NCI-H2029 treated with DMSO at 0.1 percent for 48 hours (cell line): Measurements from ENCODE around the gene SMARCA2.
"Not testable (repeated sequence)": the region's sequence is repeated elsewhere in the genome, so short reads cannot be mapped to it uniquely, and the experiment has no call there.

Experiments used
- DNase-seq: peaks from one replicate; lab custom pipeline; 2025; lab: John Stamatoyannopoulos, UW

SMARCA2 gene

DNA sequence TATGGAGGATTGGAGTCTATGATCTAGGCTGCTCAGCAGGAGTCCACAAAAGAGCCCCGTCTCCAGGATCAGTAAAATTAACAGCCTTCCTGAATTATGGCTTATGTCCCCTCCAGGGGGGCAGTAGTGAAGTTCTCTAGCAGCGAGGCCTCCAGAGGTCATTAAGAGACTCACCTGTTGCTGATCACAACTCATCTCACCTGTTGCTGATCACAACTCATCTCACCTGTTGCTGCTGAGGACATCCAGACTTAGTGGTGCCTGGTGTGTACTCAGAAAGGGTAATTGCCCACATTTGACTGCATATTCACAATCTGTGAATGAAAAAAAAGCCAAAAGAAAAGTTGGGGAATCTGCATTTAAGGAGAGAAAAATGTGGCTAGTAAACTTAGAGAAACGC is 129.5 kb downstream of the SMARCA2 start:
- DNase-seq, result no peak

- no peak for DNase-seq
These were observed 130.6 kb downstream of the SMARCA2 start for GRCh38 chr9:2145746-2146145.

DNA sequence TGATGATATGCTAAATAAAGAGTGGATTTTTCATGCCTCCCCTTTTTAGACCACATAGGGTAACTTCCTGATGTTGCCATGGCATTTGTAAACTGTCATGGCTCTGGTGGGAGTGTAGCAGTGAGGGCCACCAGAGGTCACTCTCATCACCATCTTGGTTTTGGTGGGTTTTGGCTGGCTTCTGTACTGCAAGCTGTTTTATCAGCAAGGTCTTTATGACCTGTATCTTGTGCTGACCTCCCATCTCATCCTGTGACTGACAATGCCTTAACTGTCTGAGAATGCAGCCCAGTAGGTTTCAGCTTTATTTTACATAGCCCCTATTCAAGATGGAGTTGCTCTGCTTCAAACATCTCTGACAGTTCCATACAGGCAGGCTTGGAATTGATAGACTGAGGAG is 131.6 kb downstream of the SMARCA2 start:
- not testable (repeated sequence) for DNase-seq

GRCh38 chr9:2150338-2150737 is 135.2 kb downstream of the SMARCA2 start:
- no peak for DNase-seq

DNA sequence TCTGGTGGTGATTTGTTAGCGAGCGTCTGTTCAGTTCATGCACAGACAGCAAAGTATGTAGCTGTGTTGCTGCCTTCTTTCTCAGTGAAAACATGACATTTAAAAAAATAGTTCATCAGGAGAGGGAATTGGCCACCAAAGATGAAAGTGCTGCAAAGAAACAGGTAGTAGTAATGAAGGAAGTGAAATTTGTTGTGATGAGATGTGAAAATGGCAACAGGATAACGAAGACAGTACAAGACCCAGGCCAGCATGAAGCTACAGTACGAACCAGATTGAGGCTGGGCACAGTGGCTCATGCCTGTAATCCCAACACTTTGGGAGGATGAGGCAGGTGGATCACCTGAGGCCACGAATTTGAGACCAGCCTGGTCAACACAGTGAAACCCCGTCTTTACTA is 136.0 kb downstream of the SMARCA2 start:
- DNase-seq, result no peak

- no peak for DNase-seq
These were observed 138.0 kb downstream of the SMARCA2 start for GRCh38 chr9:2152966-2153629.

DNA sequence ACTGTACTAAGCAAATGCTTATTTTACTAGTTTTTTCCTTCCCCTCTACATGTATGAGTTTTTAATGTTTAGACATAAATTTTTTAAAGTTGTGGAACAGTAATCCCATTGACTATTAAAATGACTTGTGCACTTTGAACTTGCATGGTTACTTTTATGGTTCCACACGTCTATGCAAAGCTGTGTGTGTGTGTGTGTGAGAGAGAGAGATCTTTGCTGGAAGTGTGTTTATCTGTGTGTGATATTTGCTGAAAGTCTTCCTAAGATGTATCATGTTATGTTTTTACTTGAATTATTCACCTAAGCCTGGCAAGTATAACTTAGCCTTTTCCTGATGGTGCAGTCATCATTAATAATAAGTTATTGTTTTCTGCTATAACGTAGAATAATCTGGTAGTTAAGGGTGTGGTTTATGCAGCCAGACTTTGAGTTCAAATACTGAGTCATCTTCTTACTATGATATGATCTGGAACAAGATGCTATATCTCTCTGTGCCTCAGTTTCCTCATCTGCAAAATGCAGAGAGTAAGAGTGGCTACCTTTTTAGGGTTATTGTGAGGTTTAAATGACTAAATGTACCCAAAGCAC is 138.6 kb downstream of the SMARCA2 start:
- DNase-seq, result no peak

GRCh38 chr9:2154731-2155130 is 139.6 kb downstream of the SMARCA2 start:
- DNase-seq, result no peak

DNA sequence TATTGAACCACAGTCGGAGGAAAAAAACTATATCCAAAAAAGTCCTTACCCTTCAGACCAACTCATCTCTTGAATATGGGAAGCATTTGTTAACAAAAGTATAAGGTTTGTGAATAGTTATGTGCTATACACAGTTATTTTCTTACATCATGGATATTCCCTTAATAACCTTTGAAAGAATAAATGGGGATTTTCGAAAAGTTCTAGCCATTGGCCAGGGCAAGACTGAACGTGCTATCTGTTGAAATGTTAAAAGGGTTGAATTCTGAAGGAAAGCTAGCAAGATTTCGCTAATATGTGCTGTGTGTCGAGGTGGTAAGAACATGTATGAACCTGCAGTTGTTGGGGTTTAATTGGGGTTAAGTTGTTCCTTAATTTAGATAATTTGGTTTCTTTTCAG is 140.8 kb downstream of the SMARCA2 start:
- no peak for DNase-seq

GRCh38 chr9:2157277-2158110 is 142.3 kb downstream of the SMARCA2 start:
- DNase-seq, result no peak

DNA sequence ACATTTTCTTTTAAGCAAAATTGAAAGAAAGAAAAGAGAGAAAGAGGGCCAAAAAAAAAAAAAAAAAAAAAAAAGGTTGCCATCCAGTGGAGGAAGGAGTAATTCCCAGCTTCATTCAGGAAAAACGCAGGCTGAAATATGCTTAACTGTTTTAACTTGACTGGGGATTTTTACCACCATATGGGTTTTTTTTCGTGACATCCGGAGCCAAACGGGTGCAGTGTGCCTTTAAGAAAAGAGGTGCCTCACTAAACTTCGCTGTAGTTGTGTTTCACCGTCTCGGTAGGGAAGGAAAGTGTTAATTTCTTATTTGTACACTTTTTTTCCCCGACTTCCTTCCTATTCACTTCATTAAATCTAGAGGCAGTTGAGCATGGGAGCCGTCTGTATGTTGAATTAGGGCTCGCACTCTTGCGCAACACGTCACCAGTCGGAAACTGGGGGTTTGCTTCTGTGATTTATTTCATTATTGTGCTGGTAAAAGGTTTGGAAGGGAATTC is 143.0 kb downstream of the SMARCA2 start:
- no peak for DNase-seq

GRCh38 chr9:2158766-2159430 is 143.8 kb downstream of the SMARCA2 start:
- DNase-seq, result no peak

DNA sequence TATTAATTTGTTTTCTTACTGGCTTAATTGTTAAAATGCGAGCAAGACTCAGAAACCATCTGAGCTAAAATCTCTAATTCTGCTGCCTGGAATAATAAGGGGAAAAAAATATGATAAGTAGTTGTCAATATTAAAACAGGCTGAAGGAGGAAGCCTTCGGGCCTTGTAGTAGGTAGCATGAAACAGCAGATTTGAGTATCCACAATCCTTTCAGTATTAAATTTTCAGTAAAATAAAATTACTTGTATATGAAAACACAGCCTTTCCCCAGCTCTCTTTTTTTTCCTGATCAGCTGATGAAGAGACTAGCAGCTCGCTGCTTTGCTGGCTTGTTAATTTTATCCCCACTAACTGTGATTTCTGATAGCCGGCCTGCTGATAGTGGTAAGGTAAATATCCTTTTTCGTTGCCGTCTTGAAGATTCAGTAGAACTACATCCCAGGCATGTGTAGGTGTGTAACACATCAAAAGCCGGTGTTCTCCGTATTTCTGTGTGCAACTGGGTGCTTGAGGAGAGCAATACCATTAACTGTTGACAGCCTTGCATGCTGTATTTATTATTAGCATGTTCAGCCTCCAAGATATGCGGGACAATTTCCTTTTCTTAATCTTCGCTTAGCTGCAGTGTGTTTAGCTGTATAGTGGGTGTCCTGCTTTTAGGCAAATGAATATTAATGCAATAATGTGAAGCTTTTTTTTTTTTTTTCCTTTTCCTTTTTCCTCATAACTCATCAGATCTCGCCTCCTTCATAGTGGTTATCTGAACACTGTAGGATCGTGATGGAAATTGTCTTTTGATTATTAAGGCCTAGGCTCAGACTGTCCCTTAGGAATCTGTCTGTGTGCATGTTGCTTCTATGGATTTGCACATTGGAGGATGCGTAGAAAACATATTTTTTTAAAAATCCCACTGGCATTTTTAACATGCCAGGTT is 144.6 kb downstream of the SMARCA2 start:
- no peak for DNase-seq

DNA sequence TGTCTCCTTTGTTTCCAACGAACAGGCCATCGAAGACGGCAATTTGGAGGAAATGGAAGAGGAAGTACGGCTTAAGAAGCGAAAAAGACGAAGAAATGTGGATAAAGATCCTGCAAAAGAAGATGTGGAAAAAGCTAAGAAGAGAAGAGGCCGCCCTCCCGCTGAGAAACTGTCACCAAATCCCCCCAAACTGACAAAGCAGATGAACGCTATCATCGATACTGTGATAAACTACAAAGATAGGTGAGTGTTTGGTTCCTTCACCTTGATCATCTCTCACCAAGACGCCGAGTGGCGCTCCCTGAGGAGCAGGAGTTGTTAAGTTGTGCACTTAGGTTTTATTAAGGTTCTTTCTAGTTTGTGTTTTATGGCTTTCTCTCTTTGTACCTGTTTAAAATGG is 146.5 kb downstream of the SMARCA2 start:
- DNase-seq, result no peak

- no peak for DNase-seq
These were observed 148.2 kb downstream of the SMARCA2 start for GRCh38 chr9:2163231-2163885.

DNA sequence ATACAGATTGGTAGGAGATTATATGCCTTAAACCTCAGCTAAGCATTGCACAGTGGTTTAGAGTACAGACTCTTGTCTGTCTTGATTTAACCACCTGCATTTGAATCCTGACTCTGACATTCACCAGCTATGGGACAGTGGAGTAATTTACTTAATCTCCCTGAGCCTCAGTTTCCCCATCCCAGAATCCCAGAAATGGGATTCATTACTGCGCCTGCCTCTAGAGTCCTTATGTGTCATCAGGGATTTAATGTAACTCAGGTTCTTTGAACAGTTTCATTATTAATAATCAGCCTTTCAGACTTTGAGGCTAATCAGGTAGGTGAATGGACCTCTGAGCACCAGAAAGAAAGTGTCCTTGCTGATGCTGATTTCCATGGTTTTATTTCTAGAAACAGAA is 149.1 kb downstream of the SMARCA2 start:
- DNase-seq, result no peak

DNA sequence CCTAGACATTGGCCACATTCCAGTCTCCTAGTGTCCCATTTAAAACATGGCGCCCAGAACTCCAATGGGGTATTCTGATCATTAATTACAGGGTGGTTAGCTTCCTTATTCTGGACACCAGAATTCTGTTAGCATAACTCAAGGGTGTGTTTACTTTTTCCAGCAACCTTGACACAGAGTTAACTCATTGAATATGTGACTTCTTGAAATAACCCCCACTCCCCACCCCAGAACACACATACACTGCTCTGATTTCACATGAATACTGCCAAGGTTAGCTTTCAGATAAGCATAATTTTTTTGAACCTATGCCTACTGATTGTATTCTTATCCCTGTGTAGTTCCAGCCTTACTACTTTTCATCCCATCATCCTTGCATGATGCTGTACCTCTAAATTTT is 151.1 kb downstream of the SMARCA2 start:
- DNase-seq, result no peak

- DNase-seq, result no peak
These were observed 153.9 kb downstream of the SMARCA2 start for GRCh38 chr9:2169035-2169434.

GRCh38 chr9:2170722-2171121 is 155.6 kb downstream of the SMARCA2 start:
- DNase-seq, result no peak

DNA sequence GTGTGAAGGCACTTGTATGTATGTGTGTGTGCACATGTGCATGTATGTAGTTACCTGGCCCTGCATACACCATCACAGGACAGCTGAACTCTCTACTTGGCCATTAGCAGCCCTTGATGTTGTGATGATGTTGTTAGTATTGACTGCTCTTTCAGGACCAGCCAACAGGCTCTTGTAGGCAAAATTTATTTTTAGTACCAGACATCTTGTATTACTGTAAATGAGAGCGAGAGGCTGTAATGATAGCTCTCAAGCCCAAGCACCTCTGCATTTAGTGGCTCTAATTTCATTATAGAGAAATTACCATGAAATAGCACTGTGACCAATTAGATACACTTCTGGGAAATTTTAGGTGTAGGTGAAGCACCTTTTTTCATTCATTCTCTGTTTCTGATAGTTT is 158.0 kb downstream of the SMARCA2 start:
- no peak for DNase-seq

DNA sequence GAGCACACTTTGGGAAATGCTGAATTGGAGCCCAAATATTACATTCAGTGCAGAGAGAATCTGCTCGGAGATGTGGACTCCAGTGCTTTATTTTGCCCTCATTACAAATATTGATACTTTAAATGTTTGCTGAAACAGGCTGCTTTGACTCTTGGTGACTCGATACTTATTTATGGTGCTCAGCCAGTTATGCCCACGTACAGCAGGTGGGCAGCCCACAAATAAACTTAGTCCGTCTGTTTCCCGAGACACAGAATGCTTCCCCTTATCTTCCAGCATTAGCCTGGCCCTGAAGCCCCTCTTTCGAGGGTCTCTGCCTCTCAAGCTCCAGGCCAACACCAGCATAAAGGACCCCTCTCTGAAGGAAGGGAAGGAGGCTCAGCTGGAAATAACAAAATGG is 158.7 kb downstream of the SMARCA2 start:
- DNase-seq, result no peak
